T-helper 2 cell treated with Interferon-gamma antibody and Interleukin-4, amounts not matched to agents 5 μg/mL and 100 μg/mL, for 36 hours (primary cell): ENCODE measurements around the gene SAMD3.
"Not testable (repeated sequence)": the region's sequence is repeated elsewhere in the genome, so short reads cannot be mapped to it uniquely, and the experiment has no call there.

Experiments used
- DNase-seq: peaks from one replicate; pipeline ENCODE4 v3.0.0; 2021; ENCODE audit warnings: low spot score
- H3K27ac Mint-ChIP-seq: one replicate; pipeline ENCODE4 v1.8.0; 2021; ENCODE audit warnings: mild to moderate bottlenecking, mixed read lengths
- H3K27me3 Mint-ChIP-seq: one replicate; pipeline ENCODE4 v1.8.0; 2021; ENCODE audit warnings: low read depth, mixed read lengths
- H3K36me3 Mint-ChIP-seq: one replicate; pipeline ENCODE4 v1.8.0; 2021; ENCODE audit warnings: low read depth, mixed read lengths
- H3K4me1 Mint-ChIP-seq: one replicate; pipeline ENCODE4 v1.8.0; 2021; ENCODE audit warnings: low read depth, mixed read lengths
- H3K4me3 Mint-ChIP-seq: one replicate; pipeline ENCODE4 v1.8.0; 2022; ENCODE audit warnings: mild to moderate bottlenecking, moderate library complexity, mixed read lengths
- H3K9me3 Mint-ChIP-seq: one replicate; pipeline ENCODE4 v1.8.0; 2021; ENCODE audit warnings: mixed read lengths

The SAMD3 gene

GRCh38 chr6:130239755-130240154, 17.0 kb upstream of the SAMD3 start:
- no peak for DNase-seq
- H3K27ac Mint-ChIP-seq: no peak overlapping the region
- H3K36me3 Mint-ChIP-seq: no peaks in the 10 kb centered on the region
- H3K27me3 Mint-ChIP-seq: peaks cover 7% of the 10 kb centered on the region
- H3K9me3 Mint-ChIP-seq: no peaks in the 10 kb centered on the region
- no peaks in the 10 kb centered on the region for H3K4me1 Mint-ChIP-seq
- H3K4me3 Mint-ChIP-seq: no peak overlapping the region

GRCh38 chr6:130233330-130233729, 10.6 kb upstream of the SAMD3 start:
- Mint-ChIP-seq H3K27ac (no peak overlapping the region), H3K27me3 (peaks cover 2% of the 10 kb centered on the region), H3K4me1 (peaks cover 4% of the 10 kb centered on the region), H3K4me3 (no peak overlapping the region), H3K9me3 (peaks cover 4% of the 10 kb centered on the region), H3K36me3 (peaks cover 6% of the 10 kb centered on the region)
- no peak for DNase-seq

GRCh38 chr6:130230531-130230930, 7.8 kb upstream of the SAMD3 start:
- not testable (repeated sequence) for H3K4me3 Mint-ChIP-seq, H3K27me3 Mint-ChIP-seq, DNase-seq, H3K4me1 Mint-ChIP-seq, H3K27ac Mint-ChIP-seq
- peaks cover 14% of the 10 kb centered on the region for H3K9me3 Mint-ChIP-seq
- peaks cover 11% of the 10 kb centered on the region for H3K36me3 Mint-ChIP-seq

GRCh38 chr6:130229645-130230044, 6.9 kb upstream of the SAMD3 start:
- H3K36me3 Mint-ChIP-seq: peaks cover 16% of the 10 kb centered on the region
- DNase-seq: no peak
- H3K27me3 Mint-ChIP-seq: no peaks in the 10 kb centered on the region
- H3K4me3 Mint-ChIP-seq: no peak overlapping the region
- H3K4me1 Mint-ChIP-seq: peaks cover 7% of the 10 kb centered on the region
- H3K9me3 Mint-ChIP-seq: peaks cover 23% of the 10 kb centered on the region
- peak overlapping the region; percentile 56 for H3K27ac Mint-ChIP-seq

- Mint-ChIP-seq H3K4me3 (peak overlapping the region; percentile 94), H3K36me3 (peaks cover 42% of the 10 kb centered on the region), H3K9me3 (peaks cover 27% of the 10 kb centered on the region), H3K4me1 (peaks cover 25% of the 10 kb centered on the region), H3K27ac (peak overlapping the region; percentile 89), H3K27me3 (no peaks in the 10 kb centered on the region)
- peak; percentile 70 for DNase-seq
These were observed 757 bp upstream of the SAMD3 start for GRCh38 chr6:130223508-130223907.

- no peaks in the 10 kb centered on the region for H3K27me3 Mint-ChIP-seq
- H3K4me1 Mint-ChIP-seq: peaks cover 50% of the 10 kb centered on the region
- no peak for DNase-seq
- H3K36me3 Mint-ChIP-seq: peaks cover 67% of the 10 kb centered on the region
- H3K4me3 Mint-ChIP-seq: no peak overlapping the region
- H3K9me3 Mint-ChIP-seq: peaks cover 32% of the 10 kb centered on the region
- H3K27ac Mint-ChIP-seq: no peak overlapping the region
These were observed 4.6 kb downstream of the SAMD3 start for GRCh38 chr6:130218134-130218533.

- Mint-ChIP-seq H3K4me1 (peaks cover 53% of the 10 kb centered on the region), H3K27ac (no peak overlapping the region), H3K36me3 (peaks cover 75% of the 10 kb centered on the region), H3K4me3 (no peak overlapping the region), H3K9me3 (peaks cover 32% of the 10 kb centered on the region), H3K27me3 (no peaks in the 10 kb centered on the region)
- no peak for DNase-seq
These were observed 6.1 kb downstream of the SAMD3 start for GRCh38 chr6:130216620-130217019.

- Mint-ChIP-seq H3K27ac (peak overlapping the region; percentile 75), H3K36me3 (peaks cover 76% of the 10 kb centered on the region), H3K4me3 (peak overlapping the region; percentile 73), H3K27me3 (no peaks in the 10 kb centered on the region), H3K4me1 (peaks cover 54% of the 10 kb centered on the region), H3K9me3 (peaks cover 32% of the 10 kb centered on the region)
- peak; percentile 48 for DNase-seq
These were observed 7.2 kb downstream of the SAMD3 start for GRCh38 chr6:130215526-130215925.

GRCh38 chr6:130212215-130212874, 10.4 kb downstream of the SAMD3 start:
- Mint-ChIP-seq H3K27ac (no peak overlapping the region), H3K4me1 (peaks cover 43% of the 10 kb centered on the region), H3K27me3 (no peaks in the 10 kb centered on the region), H3K9me3 (peaks cover 18% of the 10 kb centered on the region), H3K4me3 (peak overlapping the region; percentile 59), H3K36me3 (peaks cover 82% of the 10 kb centered on the region)
- no peak for DNase-seq

- Mint-ChIP-seq H3K36me3 (peaks cover 87% of the 10 kb centered on the region), H3K4me3 (peak overlapping the region; percentile 59), H3K9me3 (peaks cover 18% of the 10 kb centered on the region), H3K27me3 (no peaks in the 10 kb centered on the region), H3K27ac (peak overlapping the region; percentile 65), H3K4me1 (peaks cover 41% of the 10 kb centered on the region)
- DNase-seq: no peak
These were observed 11.1 kb downstream of the SAMD3 start for GRCh38 chr6:130211691-130212090.

- H3K36me3 Mint-ChIP-seq: peaks cover 88% of the 10 kb centered on the region
- peaks cover 29% of the 10 kb centered on the region for H3K4me1 Mint-ChIP-seq
- H3K27me3 Mint-ChIP-seq: no peaks in the 10 kb centered on the region
- H3K4me3 Mint-ChIP-seq: no peak overlapping the region
- no peaks in the 10 kb centered on the region for H3K9me3 Mint-ChIP-seq
- DNase-seq: no peak
- H3K27ac Mint-ChIP-seq: no peak overlapping the region
These were observed 14.6 kb downstream of the SAMD3 start for GRCh38 chr6:130207979-130208649.

- peaks cover 3% of the 10 kb centered on the region for H3K9me3 Mint-ChIP-seq
- DNase-seq: no peak
- H3K36me3 Mint-ChIP-seq: peaks cover 85% of the 10 kb centered on the region
- no peak overlapping the region for H3K27ac Mint-ChIP-seq
- peaks cover 24% of the 10 kb centered on the region for H3K4me1 Mint-ChIP-seq
- no peak overlapping the region for H3K4me3 Mint-ChIP-seq
- no peaks in the 10 kb centered on the region for H3K27me3 Mint-ChIP-seq
These were observed 16.3 kb downstream of the SAMD3 start for GRCh38 chr6:130206479-130206878.

GRCh38 chr6:130204322-130204721, 18.4 kb downstream of the SAMD3 start:
- Mint-ChIP-seq H3K27me3 (no peaks in the 10 kb centered on the region), H3K4me1 (peaks cover 23% of the 10 kb centered on the region), H3K4me3 (no peak overlapping the region), H3K27ac (no peak overlapping the region), H3K9me3 (peaks cover 3% of the 10 kb centered on the region), H3K36me3 (peaks cover 81% of the 10 kb centered on the region)
- no peak for DNase-seq

GRCh38 chr6:130203370-130203769, 19.4 kb downstream of the SAMD3 start:
- Mint-ChIP-seq H3K9me3 (peaks cover 3% of the 10 kb centered on the region), H3K36me3 (peaks cover 76% of the 10 kb centered on the region), H3K27me3 (no peaks in the 10 kb centered on the region), H3K4me3 (no peak overlapping the region), H3K4me1 (peaks cover 23% of the 10 kb centered on the region), H3K27ac (no peak overlapping the region)
- DNase-seq: no peak
